Spinal cord (tissue), 10 donors: ENCODE measurements around the gene TFB2M. TPM values are rescaled to one million over a fixed set of nuclear protein-coding genes. Genes with fewer than 3 reads are reported as not detected.

Experiments used
- DNase-seq, 6 donors: peaks; one replicate each; pipeline versions ENCODE4 v3.0.0 to v3.0.0-alpha.2; 2013 to 2015; ENCODE audit warnings: low spot score in 6 of 6, low read depth in 4 of 6
- H3K27ac ChIP-seq: one replicate; pipeline ENCODE4 v1.5.1; 2013; ENCODE audit warnings: low read depth, low read length, control low read depth
- H3K27me3 ChIP-seq: one replicate; pipeline ENCODE4 v1.6.1; 2013; ENCODE audit warnings: low read length; ENCODE audit not compliant: control insufficient read depth, insufficient read depth
- H3K36me3 ChIP-seq: one replicate; pipeline ENCODE4 v1.6.1; 2013; ENCODE audit warnings: low read length; ENCODE audit not compliant: control insufficient read depth, insufficient read depth
- H3K4me1 ChIP-seq: one replicate; pipeline ENCODE4 v1.6.1; 2013; ENCODE audit warnings: low read length; ENCODE audit not compliant: control insufficient read depth, insufficient read depth
- H3K4me3 ChIP-seq: one replicate; pipeline ENCODE4 v1.5.1; 2013; ENCODE audit warnings: low read depth, low read length, control low read depth
- H3K9me3 ChIP-seq: one replicate; pipeline ENCODE4 v1.6.1; 2013; ENCODE audit warnings: low read length; ENCODE audit not compliant: control insufficient read depth, insufficient read depth
- WGBS: methylation state at CpG from one replicate; pipeline ENCODE4 v1.1.5; 2013; ENCODE audit warnings: missing lambda C conversion rate; ENCODE audit not compliant: insufficient coverage; 5-methylcytosine and 5-hydroxymethylcytosine counted together
- polyA plus RNA-seq, 2 donors: library from polyadenylated mRNA; unstranded; fragments of 120-200 nt; gene quantifications; one replicate each; pipeline ENCODE4 v1.2.1, GENCODE V29; 2013; ENCODE audit not compliant: insufficient read length in 2 of 2
- total RNA-seq, 2 donors: library from RNA; depleted of rRNA in 1 of 2; stranded (reverse); fragments of 120-200 nt in 1 of 2; fragments of >200 nt in 1 of 2; gene quantifications; one replicate each; pipeline versions ENCODE4 v1.2.3 to v1.2.4, GENCODE V29; 2013 to 2014
- donor health status: healthy.

TFB2M gene
- total and polyA plus RNA-seq, 4 donors = 8.1 to 14.4 (median 9.0) TPM

DNA sequence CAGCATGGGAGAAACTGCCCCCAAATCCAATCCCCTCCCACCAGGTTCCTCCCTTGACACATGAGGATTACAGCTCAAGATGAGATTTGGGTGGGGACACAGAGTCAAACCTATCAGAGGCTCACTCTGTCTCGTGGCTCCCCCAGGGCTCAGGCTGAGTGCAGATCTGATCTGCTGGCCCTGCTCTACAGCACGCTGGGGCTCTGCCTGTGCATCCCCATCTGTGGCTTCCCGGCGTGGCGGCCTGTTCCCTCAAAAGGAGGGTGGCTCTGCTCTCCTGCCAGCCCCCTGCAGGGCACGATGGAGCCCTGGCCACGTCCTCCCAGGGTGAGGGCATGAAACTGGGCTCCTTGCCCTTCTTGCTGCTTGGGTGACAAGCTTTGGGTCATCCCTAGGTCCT, 39.1 kb downstream of the TFB2M start:
- Histone ChIP-seq H3K4me1 (no peaks in the 10 kb centered on the region), H3K27ac (no peak overlapping the region), H3K36me3 (no peaks in the 10 kb centered on the region), H3K27me3 (no peaks in the 10 kb centered on the region), H3K9me3 (peaks cover 4% of the 10 kb centered on the region), H3K4me3 (no peak overlapping the region)
- no peak for DNase-seq
- 82% methylated on average over 7 of the region's 7 CpGs for WGBS

GRCh38 chr1:246526380-246526779, 39.7 kb downstream of the TFB2M start:
- no peak overlapping the region for H3K27ac ChIP-seq
- 80% methylated on average over 3 of the region's 4 CpGs for WGBS
- no peak for DNase-seq

DNA sequence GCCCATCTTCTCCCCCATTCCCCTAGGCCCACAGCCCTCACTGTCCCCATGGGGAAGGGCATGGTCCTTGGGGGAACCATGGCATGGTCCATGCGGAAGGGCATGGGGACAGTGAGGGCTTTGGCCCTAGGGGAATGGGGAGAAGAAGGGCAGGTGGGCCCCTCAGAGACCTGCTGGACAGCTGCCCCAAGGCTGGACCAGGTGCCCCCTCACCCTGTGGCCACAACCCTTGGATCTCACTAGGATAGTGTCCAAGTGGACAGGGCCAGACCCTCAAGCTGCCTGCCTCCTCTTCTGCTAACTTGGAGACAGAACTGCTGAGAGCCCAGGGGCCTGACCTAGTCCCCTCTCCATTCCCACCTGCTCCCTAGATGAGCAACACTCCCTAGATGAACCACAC, 46.5 kb downstream of the TFB2M start:
- no peak for DNase-seq
- Histone ChIP-seq H3K36me3 (no peaks in the 10 kb centered on the region), H3K9me3 (peaks cover 2% of the 10 kb centered on the region), H3K27me3 (no peaks in the 10 kb centered on the region), H3K4me1 (no peaks in the 10 kb centered on the region), H3K4me3 (no peak overlapping the region), H3K27ac (no peak overlapping the region)
- WGBS = 100% methylated on average over 1 of the region's 1 CpG

More at GRCh38 chr1:246526380-246526779, 39.7 kb downstream of the TFB2M start:
- peaks cover 4% of the 10 kb centered on the region for H3K9me3 ChIP-seq
- H3K4me1 ChIP-seq = no peaks in the 10 kb centered on the region
- no peaks in the 10 kb centered on the region for H3K27me3 ChIP-seq
- H3K36me3 ChIP-seq = no peaks in the 10 kb centered on the region
- H3K4me3 ChIP-seq = no peak overlapping the region

GRCh38 chr1:246518456-246519205, 47.4 kb downstream of the TFB2M start:
- 86% methylated on average over 17 of the region's 17 CpGs for WGBS
- Histone ChIP-seq H3K4me1 (no peaks in the 10 kb centered on the region), H3K27me3 (no peaks in the 10 kb centered on the region), H3K27ac (no peak overlapping the region), H3K4me3 (no peak overlapping the region), H3K9me3 (peaks cover 2% of the 10 kb centered on the region), H3K36me3 (no peaks in the 10 kb centered on the region)
- DNase-seq = no peak

DNA sequence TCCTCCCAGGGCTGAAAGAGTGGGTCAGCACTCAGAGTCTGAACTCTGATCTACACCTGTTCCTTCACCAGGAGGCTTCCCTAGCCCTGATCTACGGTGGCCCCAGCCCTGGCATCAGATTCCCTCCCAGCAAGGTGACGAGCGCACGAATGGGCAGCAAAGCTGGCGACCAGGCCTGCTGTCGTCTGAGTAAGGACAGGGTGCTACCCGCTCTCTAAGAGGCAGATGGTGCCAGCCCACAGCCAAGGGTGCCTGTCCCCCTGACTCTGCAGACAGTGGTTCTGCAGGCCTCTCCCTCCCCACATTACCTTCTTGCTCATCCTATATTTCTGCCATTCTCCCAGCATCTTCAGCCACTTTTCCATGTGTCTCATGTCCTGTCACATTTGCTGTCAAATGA, 48.7 kb downstream of the TFB2M start:
- WGBS = 76% methylated on average over 7 of the region's 7 CpGs
- Histone ChIP-seq H3K36me3 (no peaks in the 10 kb centered on the region), H3K27ac (no peak overlapping the region), H3K4me1 (no peaks in the 10 kb centered on the region), H3K9me3 (peaks cover 4% of the 10 kb centered on the region), H3K27me3 (no peaks in the 10 kb centered on the region), H3K4me3 (no peak overlapping the region)
- DNase-seq = no peak

DNA sequence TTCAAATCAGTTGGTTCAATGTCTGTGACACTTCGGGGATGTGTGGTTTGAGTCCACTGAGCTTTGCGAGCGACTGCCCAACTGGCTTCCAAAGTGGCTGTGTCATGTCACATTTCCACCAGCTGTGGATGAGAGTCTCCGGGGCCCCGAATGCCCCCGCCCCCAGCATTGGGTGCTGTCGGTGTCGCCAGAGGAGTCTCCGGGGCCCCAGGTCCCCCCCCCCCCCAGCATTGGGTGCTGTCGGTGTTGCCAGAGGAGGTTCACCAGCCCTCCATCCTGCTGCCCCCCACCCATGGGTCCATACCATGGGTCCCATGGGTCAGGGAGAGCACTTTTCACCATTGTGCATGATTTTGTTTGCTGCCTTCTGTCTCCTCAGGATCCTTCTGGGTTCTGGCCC, 49.9 kb downstream of the TFB2M start:
- peaks cover 4% of the 10 kb centered on the region for H3K9me3 ChIP-seq
- 92% methylated on average over 6 of the region's 10 CpGs for WGBS
- H3K27ac ChIP-seq = no peak overlapping the region
- H3K27me3 ChIP-seq = no peaks in the 10 kb centered on the region
- no peaks in the 10 kb centered on the region for H3K36me3 ChIP-seq
- H3K4me1 ChIP-seq = no peaks in the 10 kb centered on the region
- DNase-seq = no peak
- no peak overlapping the region for H3K4me3 ChIP-seq

DNA sequence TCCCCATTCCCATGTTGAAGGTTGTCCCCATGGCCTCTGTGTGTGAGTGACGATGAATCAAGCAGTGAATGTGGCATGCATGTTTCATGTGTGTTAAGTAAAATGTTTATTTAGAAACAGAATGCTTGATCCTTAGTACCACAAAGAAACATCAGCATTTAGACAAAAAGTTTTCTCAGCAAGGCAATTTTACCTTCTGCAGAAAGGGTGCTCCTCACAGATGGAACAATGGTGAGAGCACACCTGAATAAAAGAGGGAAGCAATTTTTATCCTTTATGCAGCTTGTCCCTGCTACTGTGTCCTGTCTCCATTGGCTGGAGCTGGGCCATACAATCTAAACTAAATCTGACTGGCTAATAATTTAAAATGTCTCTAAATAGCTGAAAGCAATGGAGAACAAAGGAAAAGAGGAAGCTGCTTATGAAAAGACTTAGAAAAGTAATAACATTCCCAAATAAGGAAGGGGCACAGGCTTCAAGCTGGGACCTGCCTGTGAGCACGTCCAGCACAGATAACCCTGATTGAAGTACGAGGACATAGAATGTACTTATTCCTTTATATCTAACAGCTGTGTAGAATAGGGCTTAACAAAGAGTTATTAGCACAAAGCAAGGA, 50.6 kb downstream of the TFB2M start:
- H3K36me3 ChIP-seq = no peaks in the 10 kb centered on the region
- no peaks in the 10 kb centered on the region for H3K4me1 ChIP-seq
- no peak overlapping the region for H3K27ac ChIP-seq
- H3K4me3 ChIP-seq = no peak overlapping the region
- H3K9me3 ChIP-seq = peaks cover 4% of the 10 kb centered on the region
- WGBS = no CpG with 5 or more reads among the region's 3 CpGs
- no peaks in the 10 kb centered on the region for H3K27me3 ChIP-seq
- no peak for DNase-seq

DNA sequence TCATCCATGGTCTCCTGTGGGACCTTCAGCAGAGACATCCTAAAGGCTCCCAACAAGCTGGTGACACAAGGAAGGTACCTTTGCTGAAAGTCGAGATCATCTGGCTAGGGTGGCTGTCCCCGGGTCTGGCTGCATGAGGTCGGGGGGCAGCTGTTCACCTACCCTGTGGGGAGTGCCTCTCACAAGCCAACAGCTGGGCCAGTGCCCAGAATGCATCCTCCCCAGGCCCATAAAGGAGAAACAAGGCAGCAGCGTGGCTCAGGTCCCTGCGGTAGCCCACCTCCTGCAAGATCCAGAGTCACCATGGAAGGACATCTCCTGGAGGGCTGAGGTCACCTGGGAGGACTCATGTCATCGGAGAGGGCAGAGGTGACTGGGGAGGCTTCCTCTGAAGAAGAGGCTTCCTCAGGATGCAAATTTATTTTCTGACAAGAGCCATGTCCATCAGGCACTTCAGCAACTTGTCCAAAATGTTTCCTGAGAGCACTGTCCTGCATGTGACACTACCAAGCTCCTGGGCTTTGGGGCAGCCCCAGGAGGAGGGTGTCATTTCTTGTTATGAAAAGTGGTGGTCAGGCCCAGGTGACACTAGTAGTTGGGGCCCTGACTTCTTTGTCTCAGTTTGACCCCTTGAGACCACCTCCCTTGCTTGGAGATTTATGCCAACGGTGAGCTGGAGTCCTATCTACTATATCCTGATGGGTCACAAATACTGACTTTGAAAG, 52.3 kb downstream of the TFB2M start:
- 95% methylated on average over 7 of the region's 7 CpGs for WGBS
- H3K4me3 ChIP-seq = no peak overlapping the region

GRCh38 chr1:246513041-246513440, 53.0 kb downstream of the TFB2M start:
- no peak for DNase-seq
- Histone ChIP-seq H3K27me3 (no peaks in the 10 kb centered on the region), H3K36me3 (no peaks in the 10 kb centered on the region), H3K9me3 (peaks cover 4% of the 10 kb centered on the region), H3K27ac (no peak overlapping the region), H3K4me3 (no peak overlapping the region), H3K4me1 (no peaks in the 10 kb centered on the region)
- 91% methylated on average over 5 of the region's 5 CpGs for WGBS

More for the DNA sequence above, 52.3 kb downstream of the TFB2M start:
- Histone ChIP-seq H3K36me3 (no peaks in the 10 kb centered on the region), H3K4me1 (no peaks in the 10 kb centered on the region), H3K27ac (no peak overlapping the region), H3K9me3 (peaks cover 4% of the 10 kb centered on the region), H3K27me3 (no peaks in the 10 kb centered on the region)
- DNase-seq = no peak
